Skeletal muscle satellite cell (primary cell): ENCODE results near the gene PSD.

Experiments used
- H3K27me3 ChIP-seq: 2 replicates; pipeline ENCODE4 v1.7.0; 2013; ENCODE audit warnings: low read length; ENCODE audit not compliant: control insufficient read depth, insufficient read depth
- H3K36me3 ChIP-seq: 2 replicates; pipeline ENCODE4 v1.7.0; 2013; ENCODE audit warnings: mild to moderate bottlenecking, control low read depth, low read length; ENCODE audit not compliant: insufficient read depth
- H3K4me1 ChIP-seq: 2 replicates; pipeline ENCODE4 v1.7.0; 2013; ENCODE audit warnings: low read length; ENCODE audit not compliant: control insufficient read depth, insufficient read depth
- H3K4me2 ChIP-seq: 2 replicates; pipeline ENCODE4 v1.7.0; 2013; ENCODE audit warnings: mild to moderate bottlenecking, low read length
- H3K4me3 ChIP-seq: 2 replicates; pipeline ENCODE4 v1.7.0; 2013; ENCODE audit warnings: low read length
- H3K9ac ChIP-seq: 2 replicates; pipeline ENCODE4 v1.7.0; 2013; ENCODE audit warnings: mild to moderate bottlenecking, low read depth, low read length, moderate library complexity
- H3K9me3 ChIP-seq: replicated peaks from 2 replicates; pipeline ENCODE4 v1.7.0; 2013; ENCODE audit warnings: mild to moderate bottlenecking, control low read depth, low read length

Gene PSD

DNA sequence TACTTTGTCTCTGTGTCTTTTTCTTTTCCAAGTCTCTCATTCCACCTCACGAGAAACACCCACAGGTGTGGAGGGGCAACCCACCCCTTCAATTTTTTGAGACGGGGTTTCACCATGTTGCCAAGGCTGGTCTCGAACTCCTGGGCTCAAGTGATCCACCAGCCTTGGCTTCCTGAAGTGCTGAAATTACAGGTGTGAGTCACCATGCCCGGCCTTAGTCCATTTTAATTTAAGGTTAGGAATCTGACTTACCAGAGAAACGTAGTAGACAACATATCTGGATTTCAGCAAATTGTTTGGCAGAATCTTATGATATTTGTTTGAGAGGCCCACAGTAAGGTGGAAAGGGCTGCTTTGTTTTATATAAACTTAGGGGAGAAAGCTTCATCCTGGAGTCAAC, 26.3 kb downstream of the PSD start:
- peaks cover 12% of the 10 kb centered on the region for H3K4me1 ChIP-seq
- H3K27me3 ChIP-seq, result no peaks in the 10 kb centered on the region
- H3K4me2 ChIP-seq, result no peak overlapping the region
- no peak overlapping the region for H3K4me3 ChIP-seq
- H3K9ac ChIP-seq, result no peak overlapping the region
- no peaks in the 10 kb centered on the region for H3K9me3 ChIP-seq
- H3K36me3 ChIP-seq, result no peaks in the 10 kb centered on the region

- Histone ChIP-seq H3K9me3 (no peaks in the 10 kb centered on the region), H3K9ac (no peak overlapping the region), H3K4me1 (peaks cover 4% of the 10 kb centered on the region), H3K4me2 (no peak overlapping the region), H3K27me3 (no peaks in the 10 kb centered on the region), H3K36me3 (no peaks in the 10 kb centered on the region), H3K4me3 (no peak overlapping the region)
Observed at GRCh38 chr10:102389894-102390293, 28.7 kb downstream of the PSD start.

- no peak overlapping the region for H3K4me2 ChIP-seq
- no peaks in the 10 kb centered on the region for H3K9me3 ChIP-seq
- no peaks in the 10 kb centered on the region for H3K4me1 ChIP-seq
- peaks cover 35% of the 10 kb centered on the region for H3K36me3 ChIP-seq
- H3K4me3 ChIP-seq, result no peak overlapping the region
- no peak overlapping the region for H3K9ac ChIP-seq
- no peaks in the 10 kb centered on the region for H3K27me3 ChIP-seq
Observed at GRCh38 chr10:102384606-102385429, 33.8 kb downstream of the PSD start.

DNA sequence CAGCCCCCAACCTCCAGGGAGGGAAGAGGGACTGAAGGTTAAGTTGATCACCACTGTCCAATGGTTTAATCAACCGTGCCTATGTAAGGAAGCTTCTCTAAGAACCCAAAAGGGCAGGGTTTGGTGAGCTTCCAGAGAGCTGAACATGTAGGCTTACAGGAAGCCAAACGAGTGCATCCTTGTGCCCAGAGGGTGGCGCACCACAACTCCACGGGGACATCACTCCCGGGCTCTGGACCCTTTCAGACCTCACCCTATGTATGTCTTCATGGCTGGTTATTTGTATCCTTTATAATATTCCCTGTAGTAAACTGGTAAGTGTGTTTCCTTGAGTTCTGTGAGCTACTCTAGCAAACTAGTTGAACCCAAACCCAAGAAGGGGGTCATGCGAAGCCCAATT, 34.5 kb downstream of the PSD start:
- H3K9me3 ChIP-seq, result no peaks in the 10 kb centered on the region
- peaks cover 43% of the 10 kb centered on the region for H3K36me3 ChIP-seq
- H3K9ac ChIP-seq, result no peak overlapping the region
- no peaks in the 10 kb centered on the region for H3K27me3 ChIP-seq
- no peaks in the 10 kb centered on the region for H3K4me1 ChIP-seq
- H3K4me3 ChIP-seq, result no peak overlapping the region
- no peak overlapping the region for H3K4me2 ChIP-seq

DNA sequence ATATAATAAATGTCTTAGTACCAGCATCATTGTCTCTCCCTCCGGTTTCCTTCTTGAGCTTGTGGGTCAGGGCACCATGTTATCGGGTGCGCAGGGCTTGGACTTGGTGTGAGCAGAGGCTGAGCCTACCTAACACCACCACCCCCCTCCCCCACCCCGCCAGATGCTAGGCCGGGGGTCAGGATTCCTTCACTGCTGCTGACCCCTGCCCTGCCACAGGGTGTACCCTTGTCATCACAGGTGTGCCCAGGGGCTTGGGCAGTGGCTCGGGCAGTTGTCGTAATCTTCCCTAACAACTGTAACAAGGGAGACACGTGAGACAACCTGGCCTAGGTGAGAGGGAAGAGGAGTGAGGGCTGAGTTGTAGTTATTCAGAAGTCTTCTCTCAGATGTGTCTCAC, 35.7 kb downstream of the PSD start:
- Histone ChIP-seq H3K27me3 (no peaks in the 10 kb centered on the region), H3K4me1 (no peaks in the 10 kb centered on the region), H3K4me2 (no peak overlapping the region), H3K36me3 (peaks cover 50% of the 10 kb centered on the region), H3K9ac (no peak overlapping the region), H3K4me3 (no peak overlapping the region), H3K9me3 (no peaks in the 10 kb centered on the region)

- Histone ChIP-seq H3K9me3 (no peaks in the 10 kb centered on the region), H3K4me2 (no peak overlapping the region), H3K27me3 (no peaks in the 10 kb centered on the region), H3K9ac (no peak overlapping the region), H3K36me3 (peaks cover 51% of the 10 kb centered on the region), H3K4me1 (no peaks in the 10 kb centered on the region), H3K4me3 (no peak overlapping the region)
Observed at GRCh38 chr10:102381983-102382382, 36.6 kb downstream of the PSD start.

- Histone ChIP-seq H3K4me3 (no peak overlapping the region), H3K27me3 (no peaks in the 10 kb centered on the region), H3K36me3 (peaks cover 73% of the 10 kb centered on the region), H3K9ac (no peak overlapping the region), H3K9me3 (no peaks in the 10 kb centered on the region), H3K4me1 (no peaks in the 10 kb centered on the region), H3K4me2 (no peak overlapping the region)
Observed at GRCh38 chr10:102379383-102379782, 39.2 kb downstream of the PSD start.

- Histone ChIP-seq H3K36me3 (peaks cover 73% of the 10 kb centered on the region), H3K9ac (no peak overlapping the region), H3K4me2 (no peak overlapping the region), H3K4me1 (no peaks in the 10 kb centered on the region), H3K4me3 (no peak overlapping the region), H3K27me3 (no peaks in the 10 kb centered on the region), H3K9me3 (no peaks in the 10 kb centered on the region)
Observed at GRCh38 chr10:102376901-102377300, 41.7 kb downstream of the PSD start.

DNA sequence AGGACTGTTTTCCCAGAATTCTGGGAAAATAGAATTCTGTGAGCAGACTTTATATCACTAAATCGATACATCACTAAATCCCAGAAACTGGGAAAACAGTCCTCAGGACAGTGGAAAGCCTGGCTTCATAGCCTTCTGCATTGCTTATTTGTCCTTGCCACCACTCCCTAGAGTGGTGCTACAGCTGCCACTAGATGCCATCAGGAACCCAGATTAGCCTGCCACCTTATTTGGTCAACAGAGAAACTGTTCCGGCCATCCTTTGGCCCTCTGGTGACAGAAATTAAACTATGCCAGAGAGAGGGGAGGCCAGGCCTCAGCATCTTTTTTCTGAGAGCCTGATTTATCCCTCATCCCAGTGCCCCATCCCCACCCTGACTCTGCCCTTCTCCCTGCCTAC, 42.7 kb downstream of the PSD start:
- H3K27me3 ChIP-seq, result no peaks in the 10 kb centered on the region
- no peak overlapping the region for H3K4me2 ChIP-seq
- H3K4me3 ChIP-seq, result no peak overlapping the region
- H3K36me3 ChIP-seq, result peaks cover 73% of the 10 kb centered on the region
- H3K9me3 ChIP-seq, result no peaks in the 10 kb centered on the region
- no peaks in the 10 kb centered on the region for H3K4me1 ChIP-seq
- H3K9ac ChIP-seq, result no peak overlapping the region

GRCh38 chr10:102375250-102375649, 43.3 kb downstream of the PSD start:
- H3K4me3 ChIP-seq, result no peak overlapping the region
- no peaks in the 10 kb centered on the region for H3K4me1 ChIP-seq
- no peak overlapping the region for H3K4me2 ChIP-seq
- H3K36me3 ChIP-seq, result peaks cover 74% of the 10 kb centered on the region
- no peaks in the 10 kb centered on the region for H3K9me3 ChIP-seq
- no peak overlapping the region for H3K9ac ChIP-seq
- no peaks in the 10 kb centered on the region for H3K27me3 ChIP-seq

DNA sequence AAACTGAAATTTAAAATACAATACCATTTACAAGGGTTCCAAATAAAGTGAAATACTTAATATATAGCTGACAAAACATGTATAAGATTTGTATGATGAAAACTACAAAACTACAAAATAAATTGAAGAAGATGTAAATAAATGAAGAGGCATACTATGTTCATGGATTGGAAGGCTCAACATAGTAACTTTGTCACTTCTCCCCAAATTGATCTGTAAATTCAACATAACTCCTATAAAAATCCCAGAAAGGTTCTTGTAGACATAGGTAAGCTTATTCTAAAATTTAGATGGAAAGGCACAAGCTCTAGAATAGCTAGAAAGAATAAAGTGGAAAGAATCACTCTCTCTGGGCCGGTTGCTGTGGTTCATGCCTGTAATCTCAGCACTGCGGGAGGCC, 47.3 kb downstream of the PSD start:
- no peak overlapping the region for H3K9ac ChIP-seq
- H3K36me3 ChIP-seq, result peaks cover 85% of the 10 kb centered on the region
- H3K27me3 ChIP-seq, result no peaks in the 10 kb centered on the region
- H3K9me3 ChIP-seq, result no peaks in the 10 kb centered on the region
- no peak overlapping the region for H3K4me2 ChIP-seq
- H3K4me1 ChIP-seq, result no peaks in the 10 kb centered on the region
- no peak overlapping the region for H3K4me3 ChIP-seq

DNA sequence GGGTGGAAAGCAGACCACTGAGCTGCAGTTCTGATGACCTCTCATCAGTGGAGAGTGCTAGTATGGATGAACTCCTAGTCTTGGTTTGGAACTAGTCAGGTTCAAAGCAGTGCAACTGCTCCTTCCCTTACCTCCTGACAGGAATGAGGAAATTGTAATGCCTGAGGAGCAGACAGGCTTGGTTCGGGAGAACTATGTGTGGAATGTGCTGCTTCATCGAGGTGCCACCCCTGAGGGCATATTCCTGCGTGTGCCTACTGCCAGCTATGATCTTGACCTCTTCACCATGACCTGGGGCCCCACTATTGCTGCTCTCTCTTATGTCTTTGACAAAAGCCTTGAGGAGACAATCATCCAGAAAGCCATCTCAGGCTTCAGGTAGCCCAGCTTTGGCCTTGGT, 50.5 kb downstream of the PSD start:
- H3K36me3 ChIP-seq, result peaks cover 86% of the 10 kb centered on the region
- H3K9ac ChIP-seq, result no peak overlapping the region
- H3K4me3 ChIP-seq, result no peak overlapping the region
- H3K4me2 ChIP-seq, result no peak overlapping the region
- H3K27me3 ChIP-seq, result no peaks in the 10 kb centered on the region
- H3K9me3 ChIP-seq, result no peaks in the 10 kb centered on the region
- H3K4me1 ChIP-seq, result no peaks in the 10 kb centered on the region
